PC-3 (cell line): ENCODE data around the gene ERMN. TPM values are rescaled to one million over a fixed set of nuclear protein-coding genes. Genes with fewer than 3 reads are reported as not detected.

Experiments
- ATAC-seq: fragments of 200-7000 bp; cut with Tn5 transposase; 2 replicates; pipeline ENCODE4 v1.9.1; 2020; ENCODE audit warnings: mild to moderate bottlenecking, moderate library complexity
- BruUV-seq: library from RNA; stranded (reverse); fragments of 400-500 nt; replicated peaks from 2 replicates; lab custom pipeline; 2021; lab: Mats Ljungman, UMichigan
- CTCF ChIA-PET: fragments of 300-600 bp; sonication (Branson Sonifier 250); formaldehyde crosslinking; loops from one replicate; lab custom pipeline; 2022; ENCODE audit warnings: antibody characterized with exemption; lab: Charles Lee
- POLR2A ChIA-PET: fragments of 300-600 bp; sonication (Branson Sonifier 250); formaldehyde crosslinking; loops from one replicate; lab custom pipeline; 2022; ENCODE audit warnings: antibody characterized with exemption; ENCODE audit not compliant: unreplicated experiment; lab: Charles Lee
- DNase-seq: peaks from one replicate; pipeline ENCODE4 v3.0.0-alpha.2; 2015
- H2AFZ ChIP-seq: fragments of 300-600 bp; sonication (generic); 2 replicates; pipeline ENCODE4 v1.6.0; 2016; ENCODE audit warnings: antibody characterized with exemption, low read length
- H3F3A ChIP-seq: fragments of 300-600 bp; sonication (generic); one replicate; pipeline ENCODE4 v1.6.0; 2017; ENCODE audit warnings: antibody characterized with exemption, low read length, control low read depth, mild to moderate bottlenecking; ENCODE audit not compliant: unreplicated experiment
- H3K27ac ChIP-seq: fragments of 300-600 bp; sonication (generic); 2 replicates; pipeline ENCODE4 v1.5.1; 2016; ENCODE audit warnings: mild to moderate bottlenecking, low read length
- H3K27me3 ChIP-seq: fragments of 300-600 bp; sonication (generic); 2 replicates; pipeline ENCODE4 v1.6.1; 2016; ENCODE audit warnings: low read length, mixed read lengths
- H3K36me3 ChIP-seq: fragments of 300-600 bp; sonication (generic); 2 replicates; pipeline ENCODE4 v1.6.1; 2016; ENCODE audit warnings: low read depth, mixed run types, low read length, mixed read lengths
- H3K4me1 ChIP-seq: fragments of 300-600 bp; sonication (generic); 2 replicates; pipeline ENCODE4 v1.5.1; 2016; ENCODE audit warnings: low read length; ENCODE audit not compliant: insufficient read depth
- H3K4me2 ChIP-seq: fragments of 300-600 bp; sonication (generic); 2 replicates; pipeline ENCODE4 v1.6.0; 2016; ENCODE audit warnings: low read length
- H3K4me3 ChIP-seq: fragments of 300-600 bp; sonication (generic); 2 replicates; pipeline ENCODE4 v1.5.1; 2016; ENCODE audit warnings: mild to moderate bottlenecking, low read length, mixed read lengths
- H3K79me2 ChIP-seq: fragments of 300-600 bp; sonication (generic); 2 replicates; pipeline ENCODE4 v1.6.1; 2017; ENCODE audit warnings: low read length, mixed read lengths
- H3K9ac ChIP-seq: fragments of 300-600 bp; sonication (generic); 2 replicates; pipeline ENCODE4 v1.6.0; 2016; ENCODE audit warnings: mild to moderate bottlenecking, low read length
- H3K9me2 ChIP-seq: fragments of 300-600 bp; sonication (generic); replicated peaks from 2 replicates; pipeline ENCODE4 v1.6.1; 2016; ENCODE audit warnings: mixed run types, low read length, mixed read lengths
- H3K9me3 ChIP-seq: fragments of 300-600 bp; sonication (generic); 2 replicates; pipeline ENCODE4 v1.6.1; 2016; ENCODE audit warnings: low read length, mixed read lengths
- H4K20me1 ChIP-seq: fragments of 300-600 bp; sonication (generic); 2 replicates; pipeline ENCODE4 v1.6.1; 2016; ENCODE audit warnings: low read length, mixed read lengths
- EZH2 ChIP-seq: fragments of 300-600 bp; sonication (generic); IDR thresholded peaks from one replicate; pipeline ENCODE4 v1.6.1; 2017; ENCODE audit warnings: antibody characterized with exemption, mild to moderate bottlenecking, low read length; ENCODE audit not compliant: unreplicated experiment
- EZH2phosphoT487 ChIP-seq: fragments of 300-600 bp; sonication (generic); IDR thresholded peaks from 2 replicates; pipeline ENCODE4 v1.6.1; 2018; ENCODE audit warnings: mild to moderate bottlenecking, antibody characterized with exemption, low read length, borderline replicate concordance
- intact Hi-C: fragments of 100-400 bp; cut with micrococcal nuclease; formaldehyde crosslinking; loops from 2 replicates; pipeline ENCODE4 v1.9.0; 2023
- total RNA-seq: library from RNA; depleted of rRNA; stranded (reverse); fragments of >200 nt; gene quantifications from 2 replicates; pipeline ENCODE4 v1.2.3, GENCODE V29; 2014
- TF ChIP-seq, protein P1 (sequence below): fragments of 300-600 bp; sonication (generic); conservative IDR thresholded peaks from 2 replicates; pipeline ENCODE4 v1.5.1; 2017; ENCODE audit warnings: antibody characterized with exemption, low read depth, mild to moderate bottlenecking, low read length

Gene ERMN
- total RNA-seq, 1 experiment from 2014 or later = not detected

DNA sequence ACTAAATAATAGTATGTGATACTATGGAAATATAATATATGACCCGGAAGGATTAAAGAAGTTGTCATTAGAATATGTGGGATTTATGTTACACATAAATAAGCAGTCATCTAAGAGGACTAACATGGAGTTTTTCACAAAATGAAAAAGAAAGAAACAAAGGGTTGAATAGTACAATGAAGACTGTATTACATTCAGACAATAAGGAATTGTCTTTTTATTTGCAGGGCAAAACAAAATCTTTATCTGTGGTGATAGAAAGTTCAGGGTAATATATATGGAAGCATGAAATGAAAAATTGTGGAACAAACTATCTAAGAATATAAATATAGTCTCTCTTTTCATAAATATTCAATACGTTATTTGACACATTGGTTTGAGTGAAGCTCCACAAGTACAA lies 5.8 kb downstream of the ERMN start:
- H3F3A ChIP-seq = no peaks in the 10 kb centered on the region
- no peak overlapping the region for H2AFZ ChIP-seq
- no peaks in the 10 kb centered on the region for H3K9me2 ChIP-seq
- no peaks in the 10 kb centered on the region for H3K79me2 ChIP-seq
- H3K27me3 ChIP-seq = no peaks in the 10 kb centered on the region
- H3K4me1 ChIP-seq = no peaks in the 10 kb centered on the region
- intact Hi-C loops = no loop called here
- no peak overlapping the region for H3K27ac ChIP-seq
- no TSS peak for BruUV-seq
- no peak for ATAC-seq
- POLR2A ChIA-PET = no interaction called here
- no peaks in the 10 kb centered on the region for H3K9me3 ChIP-seq
- CTCF ChIA-PET = no interaction called here
- no peak overlapping the region for H3K9ac ChIP-seq
- TF ChIP-seq EZH2phosphoT487 (no peak), EZH2 (no peak)
- TF ChIP-seq, protein P1, sequence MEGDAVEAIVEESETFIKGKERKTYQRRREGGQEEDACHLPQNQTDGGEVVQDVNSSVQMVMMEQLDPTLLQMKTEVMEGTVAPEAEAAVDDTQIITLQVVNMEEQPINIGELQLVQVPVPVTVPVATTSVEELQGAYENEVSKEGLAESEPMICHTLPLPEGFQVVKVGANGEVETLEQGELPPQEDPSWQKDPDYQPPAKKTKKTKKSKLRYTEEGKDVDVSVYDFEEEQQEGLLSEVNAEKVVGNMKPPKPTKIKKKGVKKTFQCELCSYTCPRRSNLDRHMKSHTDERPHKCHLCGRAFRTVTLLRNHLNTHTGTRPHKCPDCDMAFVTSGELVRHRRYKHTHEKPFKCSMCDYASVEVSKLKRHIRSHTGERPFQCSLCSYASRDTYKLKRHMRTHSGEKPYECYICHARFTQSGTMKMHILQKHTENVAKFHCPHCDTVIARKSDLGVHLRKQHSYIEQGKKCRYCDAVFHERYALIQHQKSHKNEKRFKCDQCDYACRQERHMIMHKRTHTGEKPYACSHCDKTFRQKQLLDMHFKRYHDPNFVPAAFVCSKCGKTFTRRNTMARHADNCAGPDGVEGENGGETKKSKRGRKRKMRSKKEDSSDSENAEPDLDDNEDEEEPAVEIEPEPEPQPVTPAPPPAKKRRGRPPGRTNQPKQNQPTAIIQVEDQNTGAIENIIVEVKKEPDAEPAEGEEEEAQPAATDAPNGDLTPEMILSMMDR = no peak
- H3K4me3 ChIP-seq = no peak overlapping the region
- H3K36me3 ChIP-seq = no peaks in the 10 kb centered on the region
- H4K20me1 ChIP-seq = no peaks in the 10 kb centered on the region
- no peak overlapping the region for H3K4me2 ChIP-seq
- no peak for DNase-seq

DNA sequence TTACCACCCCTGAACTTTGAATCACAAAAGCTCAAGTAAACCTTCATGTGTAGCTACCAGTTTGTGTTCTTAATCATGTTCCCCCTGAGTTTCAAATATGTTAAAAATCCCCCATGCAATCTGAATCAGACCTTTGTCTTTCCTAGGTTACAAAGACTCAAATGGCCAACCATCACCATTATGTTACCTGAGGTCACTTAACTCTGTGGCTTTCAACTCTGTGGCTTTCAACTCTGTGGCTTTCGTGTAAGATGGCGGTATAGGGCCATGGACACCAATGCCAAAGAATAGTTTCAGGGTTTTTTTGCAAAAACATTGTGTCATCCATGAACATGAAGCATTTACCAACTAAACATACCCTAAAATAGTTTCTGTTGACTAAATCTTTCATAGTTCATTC lies 6.7 kb downstream of the ERMN start:
- intact Hi-C loops = no loop called here
- no peak overlapping the region for H3K9ac ChIP-seq
- H3K9me3 ChIP-seq = no peaks in the 10 kb centered on the region
- H3K9me2 ChIP-seq = no peaks in the 10 kb centered on the region
- no peaks in the 10 kb centered on the region for H4K20me1 ChIP-seq
- no peak for TF ChIP-seq EZH2phosphoT487
- TF ChIP-seq, protein P1 = no peak
- TF ChIP-seq EZH2 = no peak
- H3K27me3 ChIP-seq = no peaks in the 10 kb centered on the region
- DNase-seq (no peak), ATAC-seq (no peak)
- no TSS peak for BruUV-seq
- H3K4me2 ChIP-seq = no peak overlapping the region
- no peaks in the 10 kb centered on the region for H3K79me2 ChIP-seq
- CTCF ChIA-PET = no interaction called here
- no peaks in the 10 kb centered on the region for H3K36me3 ChIP-seq
- POLR2A ChIA-PET = no interaction called here
- no peaks in the 10 kb centered on the region for H3F3A ChIP-seq
- no peaks in the 10 kb centered on the region for H3K4me1 ChIP-seq
- no peak overlapping the region for H2AFZ ChIP-seq
- no peak overlapping the region for H3K27ac ChIP-seq
- H3K4me3 ChIP-seq = no peak overlapping the region

DNA sequence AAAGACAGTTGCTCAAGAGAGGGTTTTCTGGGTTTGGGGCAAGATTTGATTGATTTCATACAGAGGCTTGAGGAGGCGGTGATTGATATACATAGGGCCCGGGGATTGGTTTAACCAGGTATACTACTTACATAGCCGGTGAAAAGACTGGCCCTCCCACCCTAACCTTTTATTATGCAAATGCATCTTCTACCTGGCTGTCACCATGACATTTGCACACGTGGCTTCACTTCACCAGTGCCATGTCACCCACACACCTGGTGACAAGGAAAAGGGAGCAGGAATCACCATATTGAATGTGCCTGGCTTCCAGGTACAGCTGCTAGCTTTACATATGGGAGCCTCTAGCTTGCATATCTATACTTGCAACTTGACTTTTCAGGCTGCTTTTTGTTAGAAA lies 9.7 kb downstream of the ERMN start:
- H3K9me3 ChIP-seq = no peaks in the 10 kb centered on the region
- H3K79me2 ChIP-seq = no peaks in the 10 kb centered on the region
- no peaks in the 10 kb centered on the region for H3K36me3 ChIP-seq
- no peak overlapping the region for H3K4me3 ChIP-seq
- H3K9me2 ChIP-seq = no peaks in the 10 kb centered on the region
- H3K9ac ChIP-seq = no peak overlapping the region
- H3K27ac ChIP-seq = no peak overlapping the region
- intact Hi-C loops = no loop called here
- TF ChIP-seq EZH2phosphoT487 (no peak), EZH2 (no peak)
- TF ChIP-seq, protein P1 = no peak
- peaks cover 12% of the 10 kb centered on the region for H3K4me1 ChIP-seq
- ChIA-PET CTCF (no interaction called here), POLR2A (no interaction called here)
- no peaks in the 10 kb centered on the region for H3F3A ChIP-seq
- no TSS peak for BruUV-seq
- no peaks in the 10 kb centered on the region for H3K27me3 ChIP-seq
- no peak overlapping the region for H2AFZ ChIP-seq
- H4K20me1 ChIP-seq = no peaks in the 10 kb centered on the region
- no peak for DNase-seq
- no peak overlapping the region for H3K4me2 ChIP-seq
- no peak for ATAC-seq
